Measurements from ENCODE around the gene IL18R1. TPM values are rescaled to one million over a fixed set of nuclear protein-coding genes. Genes with fewer than 3 reads are reported as not detected.
A peak's percentile ranks its signal among the peaks of the same experiment; 100 is the strongest.

IL18R1 gene, protein sequence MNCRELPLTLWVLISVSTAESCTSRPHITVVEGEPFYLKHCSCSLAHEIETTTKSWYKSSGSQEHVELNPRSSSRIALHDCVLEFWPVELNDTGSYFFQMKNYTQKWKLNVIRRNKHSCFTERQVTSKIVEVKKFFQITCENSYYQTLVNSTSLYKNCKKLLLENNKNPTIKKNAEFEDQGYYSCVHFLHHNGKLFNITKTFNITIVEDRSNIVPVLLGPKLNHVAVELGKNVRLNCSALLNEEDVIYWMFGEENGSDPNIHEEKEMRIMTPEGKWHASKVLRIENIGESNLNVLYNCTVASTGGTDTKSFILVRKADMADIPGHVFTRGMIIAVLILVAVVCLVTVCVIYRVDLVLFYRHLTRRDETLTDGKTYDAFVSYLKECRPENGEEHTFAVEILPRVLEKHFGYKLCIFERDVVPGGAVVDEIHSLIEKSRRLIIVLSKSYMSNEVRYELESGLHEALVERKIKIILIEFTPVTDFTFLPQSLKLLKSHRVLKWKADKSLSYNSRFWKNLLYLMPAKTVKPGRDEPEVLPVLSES
- 10 to 100 TPM; 42.9 to 58.8 (median 46.7) TPM for total RNA-seq
- 128 TPM for total RNA-seq (2013)

DNA sequence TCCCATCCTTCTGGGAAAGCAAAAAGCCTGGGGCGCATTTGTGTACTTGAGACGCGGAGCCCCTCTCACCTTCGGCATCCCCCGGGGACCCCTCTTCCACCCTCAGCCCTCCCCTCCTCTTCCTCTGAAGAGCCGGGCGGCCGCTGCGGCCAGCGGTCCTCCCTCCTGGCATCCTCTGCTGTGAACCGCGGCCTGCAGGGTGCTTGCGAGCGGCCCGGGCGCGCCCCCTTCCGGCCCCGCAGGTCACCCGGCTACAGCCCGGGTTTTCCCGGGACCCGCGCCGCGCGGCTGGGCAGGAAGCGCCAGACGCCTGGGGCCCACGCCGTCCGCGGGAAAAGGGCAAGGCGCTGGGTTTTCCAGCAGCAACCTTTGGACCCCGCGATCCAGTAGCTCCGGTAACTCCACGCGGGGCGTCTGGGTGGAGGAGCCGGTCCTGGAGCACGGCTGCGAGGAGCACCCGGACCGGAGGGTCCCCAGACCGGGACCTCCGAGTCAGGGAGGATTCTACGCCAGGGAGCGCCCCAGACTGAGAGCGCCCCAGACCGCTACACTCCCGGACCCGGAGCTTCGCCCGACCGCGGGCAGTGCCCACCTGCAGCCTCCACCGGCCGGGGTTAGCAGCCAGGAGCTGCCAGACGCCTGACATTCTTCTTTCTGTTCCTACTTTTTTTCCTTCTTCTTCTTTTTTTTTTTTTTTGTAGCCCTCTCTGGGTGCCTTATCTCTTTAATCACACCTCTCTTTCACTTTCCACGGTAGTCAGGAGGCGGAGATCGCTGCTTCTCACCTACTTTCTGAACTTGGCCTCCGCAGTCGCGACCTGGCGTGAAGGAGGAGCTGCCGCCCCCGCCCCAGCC lies at the start of gene IL18R1:
Gene IL18R1, plus strand, starts transcription at position 271 of the 855 bp plus-strand sequence. CDS start 6,865 bp downstream, outside the sequence.
- Histone ChIP-seq H3K4me3 (ENCODE audit: low read length) (peak within 1 kb of the TSS; percentile 98), H3K4me1 (ENCODE audit: control insufficient read depth, insufficient read depth, low read length) (peaks cover 31% of the 10 kb centered on the region), H3K27me3 (ENCODE audit: control insufficient read depth, insufficient read depth, low read length) (no peaks in the 10 kb centered on the region), H3K9me3 (ENCODE audit: control insufficient read depth, insufficient read depth, low read length) (no peaks in the 10 kb centered on the region), H3K36me3 (ENCODE audit: control insufficient read depth, insufficient read depth, low read length) (no peaks in the 10 kb centered on the region), H3K27ac (ENCODE audit: low read length) (peak within 1 kb of the TSS; percentile 94)
- Mint-ChIP-seq H3K4me1 (peaks cover 40 to 48% of the 10 kb centered on the region in 2 donors), H3K27me3 (ENCODE audit: low read depth in 2 of 2) (no peaks in the 10 kb centered on the region), H3K9me3 (no peaks in the 10 kb centered on the region), H3K36me3 (no peaks in the 10 kb centered on the region), H3K4me3 (peak within 1 kb of the TSS; percentile 99), H3K27ac (peak within 1 kb of the TSS; percentile 90 to 97)
- TF ChIP-seq, protein P1, sequence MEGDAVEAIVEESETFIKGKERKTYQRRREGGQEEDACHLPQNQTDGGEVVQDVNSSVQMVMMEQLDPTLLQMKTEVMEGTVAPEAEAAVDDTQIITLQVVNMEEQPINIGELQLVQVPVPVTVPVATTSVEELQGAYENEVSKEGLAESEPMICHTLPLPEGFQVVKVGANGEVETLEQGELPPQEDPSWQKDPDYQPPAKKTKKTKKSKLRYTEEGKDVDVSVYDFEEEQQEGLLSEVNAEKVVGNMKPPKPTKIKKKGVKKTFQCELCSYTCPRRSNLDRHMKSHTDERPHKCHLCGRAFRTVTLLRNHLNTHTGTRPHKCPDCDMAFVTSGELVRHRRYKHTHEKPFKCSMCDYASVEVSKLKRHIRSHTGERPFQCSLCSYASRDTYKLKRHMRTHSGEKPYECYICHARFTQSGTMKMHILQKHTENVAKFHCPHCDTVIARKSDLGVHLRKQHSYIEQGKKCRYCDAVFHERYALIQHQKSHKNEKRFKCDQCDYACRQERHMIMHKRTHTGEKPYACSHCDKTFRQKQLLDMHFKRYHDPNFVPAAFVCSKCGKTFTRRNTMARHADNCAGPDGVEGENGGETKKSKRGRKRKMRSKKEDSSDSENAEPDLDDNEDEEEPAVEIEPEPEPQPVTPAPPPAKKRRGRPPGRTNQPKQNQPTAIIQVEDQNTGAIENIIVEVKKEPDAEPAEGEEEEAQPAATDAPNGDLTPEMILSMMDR (IDR thresholded peaks at IDR 0.05): peak; percentile 91
- intact Hi-C loops (cut with micrococcal nuclease): loop anchor here (1.0 to 5.0 kb wide), 5 partner anchors 9 to 528 kb away; no protein-coding TSS in a partner anchor
- ATAC-seq (peak; percentile 86 to 94 (median 92)), DNase-seq (peak; percentile 75 to 86)
- under 1% methylated on average over 68 of the region's 69 CpGs for WGBS (ENCODE audit: insufficient coverage)

DNA sequence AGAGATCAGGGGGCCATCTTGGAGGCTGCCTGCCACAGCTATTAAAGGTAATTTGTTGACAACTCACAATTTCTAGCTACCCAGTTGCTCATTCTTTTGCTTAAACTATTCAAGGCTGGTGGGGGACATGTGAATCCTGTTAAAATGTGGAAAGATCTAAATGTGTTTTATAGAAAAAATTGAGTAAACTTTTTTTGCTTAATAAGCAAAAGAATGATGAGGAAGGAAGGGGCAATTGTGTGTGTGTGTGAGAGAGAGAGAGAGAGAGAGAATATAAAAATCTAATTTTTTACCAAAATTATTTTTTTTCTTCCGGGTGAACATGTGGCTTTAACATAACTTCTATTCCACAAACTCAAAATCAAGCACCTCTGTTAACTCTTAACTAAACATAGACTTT lies 49.5 kb upstream of the IL18R1 start:
- H3K36me3 ChIP-seq (ENCODE audit: control insufficient read depth, insufficient read depth, low read length): no peaks in the 10 kb centered on the region
- no peak overlapping the region for H3K27ac Mint-ChIP-seq
- H3K27me3 Mint-ChIP-seq (ENCODE audit: low read depth in 2 of 2): peaks cover 15 to 16% of the 10 kb centered on the region in 2 donors
- H3K4me3 ChIP-seq (ENCODE audit: low read length): no peak overlapping the region
- H3K4me1 ChIP-seq (ENCODE audit: control insufficient read depth, insufficient read depth, low read length): peaks cover 8% of the 10 kb centered on the region
- peaks cover 17 to 32% of the 10 kb centered on the region in 2 donors for H3K4me1 Mint-ChIP-seq
- H3K4me3 Mint-ChIP-seq: no peak overlapping the region
- no peaks in the 10 kb centered on the region for H3K27me3 ChIP-seq (ENCODE audit: control insufficient read depth, insufficient read depth, low read length)
- H3K27ac ChIP-seq (ENCODE audit: low read length): no peak overlapping the region
- H3K36me3 Mint-ChIP-seq: no peaks in the 10 kb centered on the region
- H3K9me3 ChIP-seq (ENCODE audit: control insufficient read depth, insufficient read depth, low read length): no peaks in the 10 kb centered on the region
- no CpG with 5 or more reads among the region's 1 CpG for WGBS (ENCODE audit: insufficient coverage)
- ATAC-seq (no peak), DNase-seq (no peak)
- TF ChIP-seq, protein P1 (IDR thresholded peaks at IDR 0.05): no peak
- intact Hi-C loops (cut with micrococcal nuclease): no loop called here
- no peaks in the 10 kb centered on the region for H3K9me3 Mint-ChIP-seq

DNA sequence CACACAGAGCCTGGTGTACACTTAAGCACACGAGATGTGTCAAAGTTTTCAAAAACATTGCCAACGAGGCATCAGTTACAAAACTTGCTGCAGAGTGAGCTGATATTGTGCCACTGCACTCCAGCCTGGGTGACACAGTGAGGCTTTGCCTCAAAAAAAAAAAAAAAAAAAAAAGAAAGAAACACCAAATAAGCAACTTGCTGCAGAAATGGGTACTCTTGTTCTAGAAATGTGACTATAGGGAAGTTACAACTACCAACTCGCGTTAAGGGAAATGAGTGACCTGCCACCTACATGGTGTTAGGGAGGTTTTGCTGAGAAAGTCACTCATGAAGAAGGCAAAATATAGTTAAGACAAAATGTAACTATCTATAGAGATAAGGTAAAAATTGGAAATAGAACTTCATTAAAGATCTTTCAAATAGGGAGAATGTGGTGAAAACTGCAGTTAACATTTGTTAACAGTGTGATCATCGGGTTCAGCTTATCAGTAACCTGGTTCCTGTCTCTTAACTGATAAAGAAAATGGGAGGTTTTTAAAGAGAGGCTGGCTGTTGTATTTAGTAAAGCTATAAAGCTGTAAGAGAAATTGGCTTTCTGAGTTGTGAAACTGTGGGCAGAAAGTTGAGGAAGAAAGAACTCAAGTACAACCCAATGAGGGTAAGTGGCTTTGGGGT lies 44.5 kb upstream of the IL18R1 start, which contains the start of gene IL1RL1:
Gene IL1RL1, plus strand, starts transcription at position 600 of the 677 bp plus-strand sequence. CDS start 26,702 bp downstream, outside the sequence.
- Mint-ChIP-seq H3K36me3 (no peaks in the 10 kb centered on the region), H3K27me3 (ENCODE audit: low read depth in 2 of 2) (peaks cover 0 to 5% of the 10 kb centered on the region in 2 donors), H3K27ac (peak within 1 kb of the TSS; percentile 57 to 70), H3K4me1 (peaks cover 21 to 36% of the 10 kb centered on the region in 2 donors), H3K9me3 (no peaks in the 10 kb centered on the region), H3K4me3 (no peak within 1 kb of the TSS)
- intact Hi-C loops (cut with micrococcal nuclease): no loop called here
- H3K4me1 ChIP-seq (ENCODE audit: control insufficient read depth, insufficient read depth, low read length): peaks cover 7% of the 10 kb centered on the region
- ATAC-seq (peak; percentile 67 to 73 (median 70)), DNase-seq (no peak)
- no peaks in the 10 kb centered on the region for H3K36me3 ChIP-seq (ENCODE audit: control insufficient read depth, insufficient read depth, low read length)
- no peaks in the 10 kb centered on the region for H3K9me3 ChIP-seq (ENCODE audit: control insufficient read depth, insufficient read depth, low read length)
- H3K4me3 ChIP-seq (ENCODE audit: low read length): no peak within 1 kb of the TSS
- H3K27ac ChIP-seq (ENCODE audit: low read length): no peak within 1 kb of the TSS
- TF ChIP-seq, protein P1 (IDR thresholded peaks at IDR 0.05): no peak
- no peaks in the 10 kb centered on the region for H3K27me3 ChIP-seq (ENCODE audit: control insufficient read depth, insufficient read depth, low read length)
- WGBS (ENCODE audit: insufficient coverage): 48% methylated on average over 5 of the region's 5 CpGs

Measured in natural killer cell (primary cell).